IMR-90 (cell line): ENCODE data around the gene AKR1C8.

Experiments used
- CHD1 ChIP-seq: IDR thresholded peaks from 2 replicates; pipeline ENCODE4 v1.6.1; 2012; ENCODE audit warnings: low read depth, low read length, improper control_type of control experiment
- POLR2A ChIP-seq: IDR thresholded peaks from 2 replicates; pipeline ENCODE4 v1.6.1; 2012; ENCODE audit warnings: mild to moderate bottlenecking, low read depth, low read length
- RAD21 ChIP-seq: IDR thresholded peaks from 2 replicates; pipeline ENCODE4 v1.6.1; 2012; ENCODE audit warnings: low read length, improper control_type of control experiment
- SMC3 ChIP-seq: fragments of 150-350 bp; IDR thresholded peaks from 2 replicates; pipeline ENCODE4 v1.6.1; 2016; ENCODE audit warnings: low read depth, mild to moderate bottlenecking, antibody characterized with exemption, low read length, moderate library complexity
- TF ChIP-seq, protein P1 (sequence below): conservative IDR thresholded peaks from 2 replicates; pipeline ENCODE4 v1.5.1; 2012; ENCODE audit warnings: mild to moderate bottlenecking, low read depth, low read length, improper control_type of control experiment

DNA sequence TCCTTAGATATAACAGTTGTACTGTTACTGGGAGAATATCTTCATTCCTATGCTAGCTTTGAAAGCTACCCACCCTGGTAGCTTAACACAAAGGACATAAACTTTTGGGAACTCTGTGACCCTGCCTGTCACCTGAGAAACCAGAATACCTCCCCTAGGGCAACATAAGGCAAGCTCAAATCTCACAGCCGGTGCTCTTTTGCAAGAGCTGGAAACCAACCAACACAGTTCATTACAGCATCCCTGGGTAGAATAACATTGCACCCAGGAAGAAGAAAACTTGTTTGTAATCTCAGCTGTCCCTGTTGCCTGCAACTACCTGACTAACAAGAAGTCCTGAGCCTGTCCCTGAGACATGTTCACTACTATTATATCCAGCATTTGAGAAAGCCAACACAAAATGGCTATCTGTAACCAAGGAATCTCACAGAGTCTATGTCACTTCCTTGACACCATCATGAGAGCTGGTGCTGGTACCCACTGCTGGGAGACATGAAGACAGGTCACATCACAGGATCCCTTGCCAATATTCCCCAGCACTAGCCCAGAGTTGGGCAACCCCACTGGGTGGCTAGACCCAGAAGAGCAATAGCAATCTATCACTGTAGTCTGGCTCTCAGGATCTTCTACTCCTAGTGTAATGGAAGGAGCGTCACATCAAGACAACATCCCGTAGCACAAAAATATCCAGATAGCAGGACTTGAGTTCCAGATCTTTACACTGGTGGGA is 59.5 kb downstream of the AKR1C8 start:
- TF ChIP-seq, protein P1, sequence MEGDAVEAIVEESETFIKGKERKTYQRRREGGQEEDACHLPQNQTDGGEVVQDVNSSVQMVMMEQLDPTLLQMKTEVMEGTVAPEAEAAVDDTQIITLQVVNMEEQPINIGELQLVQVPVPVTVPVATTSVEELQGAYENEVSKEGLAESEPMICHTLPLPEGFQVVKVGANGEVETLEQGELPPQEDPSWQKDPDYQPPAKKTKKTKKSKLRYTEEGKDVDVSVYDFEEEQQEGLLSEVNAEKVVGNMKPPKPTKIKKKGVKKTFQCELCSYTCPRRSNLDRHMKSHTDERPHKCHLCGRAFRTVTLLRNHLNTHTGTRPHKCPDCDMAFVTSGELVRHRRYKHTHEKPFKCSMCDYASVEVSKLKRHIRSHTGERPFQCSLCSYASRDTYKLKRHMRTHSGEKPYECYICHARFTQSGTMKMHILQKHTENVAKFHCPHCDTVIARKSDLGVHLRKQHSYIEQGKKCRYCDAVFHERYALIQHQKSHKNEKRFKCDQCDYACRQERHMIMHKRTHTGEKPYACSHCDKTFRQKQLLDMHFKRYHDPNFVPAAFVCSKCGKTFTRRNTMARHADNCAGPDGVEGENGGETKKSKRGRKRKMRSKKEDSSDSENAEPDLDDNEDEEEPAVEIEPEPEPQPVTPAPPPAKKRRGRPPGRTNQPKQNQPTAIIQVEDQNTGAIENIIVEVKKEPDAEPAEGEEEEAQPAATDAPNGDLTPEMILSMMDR: no peak
- no peak for TF ChIP-seq RAD21
- TF ChIP-seq POLR2A: no peak
- no peak for TF ChIP-seq CHD1
- TF ChIP-seq SMC3: no peak
